ENCODE data around the gene ARPIN.

ARPIN gene

GRCh38 chr15:89852342-89852995, 60.3 kb downstream of the ARPIN start:
- no peak overlapping the region for H3K4me3 ChIP-seq (ENCODE audit: low read depth, low read length)
- DNase-seq (ENCODE audit: low read depth): no peak

- no peak for DNase-seq (ENCODE audit: low read depth)
- H3K4me3 ChIP-seq (ENCODE audit: low read depth, low read length): no peak overlapping the region
These were observed 60.9 kb downstream of the ARPIN start for GRCh38 chr15:89851673-89852341.

GRCh38 chr15:89848970-89849292, 63.8 kb downstream of the ARPIN start:
- H3K4me3 ChIP-seq (ENCODE audit: low read depth, low read length): no peak overlapping the region
- no peak for DNase-seq (ENCODE audit: low read depth)

GRCh38 chr15:89847101-89847500, 65.7 kb downstream of the ARPIN start:
- no peak for DNase-seq (ENCODE audit: low read depth)

GRCh38 chr15:89845305-89845893, 67.4 kb downstream of the ARPIN start:
- H3K4me3 ChIP-seq (ENCODE audit: low read depth, low read length): no peak overlapping the region
- DNase-seq (ENCODE audit: low read depth): peak; percentile 61

More at GRCh38 chr15:89847101-89847500, 65.7 kb downstream of the ARPIN start:
- H3K4me3 ChIP-seq (ENCODE audit: low read depth, low read length): no peak overlapping the region
